ENCODE measurements around the gene INTS1. TPM values are rescaled to one million over a fixed set of nuclear protein-coding genes. Genes with fewer than 3 reads are reported as not detected.
A peak's percentile ranks its signal among the peaks of the same experiment; 100 is the strongest.

The INTS1 gene
- total RNA-seq, 2 donors from 2014 or later = 66.3 to 72.9 TPM

DNA sequence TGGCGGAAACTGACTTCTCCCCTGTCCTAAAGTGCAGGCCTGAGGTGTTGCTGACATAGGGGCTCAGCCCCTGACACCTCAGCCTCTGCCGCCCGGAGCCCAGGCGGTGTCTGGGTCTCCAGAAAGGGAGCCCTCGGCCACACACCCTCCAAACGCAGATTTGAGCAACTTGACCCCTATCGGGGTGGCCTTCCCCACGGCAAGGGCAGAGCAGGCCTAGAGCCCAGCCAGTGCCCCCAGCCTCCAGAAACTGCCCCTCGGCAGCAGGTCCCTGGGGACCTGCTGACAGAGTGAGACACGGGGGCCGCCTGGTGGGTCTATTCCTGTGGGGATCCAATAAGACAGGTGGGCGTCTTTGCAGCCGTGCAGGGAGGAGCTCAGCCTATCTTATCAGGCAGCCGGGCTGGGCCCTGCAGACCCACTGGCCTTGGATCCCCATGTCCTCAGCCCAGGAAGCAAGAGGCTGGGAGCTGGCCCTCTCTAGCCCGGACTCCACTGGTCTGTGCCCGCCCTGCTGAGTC is 40.8 kb upstream of the INTS1 start:
- WGBS, 2 donors = 77% methylated on average over 13 of the region's 16 CpGs; no CpG with 5 or more reads in 1 of the 2 donors
- peak overlapping the region in 3 of 4 donors; percentile 43 to 70 (median 69) for H3K27ac ChIP-seq
- TF ChIP-seq POLR2A (IDR thresholded peaks at IDR 0.05) = no peak
- TF ChIP-seq, protein P1, sequence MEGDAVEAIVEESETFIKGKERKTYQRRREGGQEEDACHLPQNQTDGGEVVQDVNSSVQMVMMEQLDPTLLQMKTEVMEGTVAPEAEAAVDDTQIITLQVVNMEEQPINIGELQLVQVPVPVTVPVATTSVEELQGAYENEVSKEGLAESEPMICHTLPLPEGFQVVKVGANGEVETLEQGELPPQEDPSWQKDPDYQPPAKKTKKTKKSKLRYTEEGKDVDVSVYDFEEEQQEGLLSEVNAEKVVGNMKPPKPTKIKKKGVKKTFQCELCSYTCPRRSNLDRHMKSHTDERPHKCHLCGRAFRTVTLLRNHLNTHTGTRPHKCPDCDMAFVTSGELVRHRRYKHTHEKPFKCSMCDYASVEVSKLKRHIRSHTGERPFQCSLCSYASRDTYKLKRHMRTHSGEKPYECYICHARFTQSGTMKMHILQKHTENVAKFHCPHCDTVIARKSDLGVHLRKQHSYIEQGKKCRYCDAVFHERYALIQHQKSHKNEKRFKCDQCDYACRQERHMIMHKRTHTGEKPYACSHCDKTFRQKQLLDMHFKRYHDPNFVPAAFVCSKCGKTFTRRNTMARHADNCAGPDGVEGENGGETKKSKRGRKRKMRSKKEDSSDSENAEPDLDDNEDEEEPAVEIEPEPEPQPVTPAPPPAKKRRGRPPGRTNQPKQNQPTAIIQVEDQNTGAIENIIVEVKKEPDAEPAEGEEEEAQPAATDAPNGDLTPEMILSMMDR (IDR thresholded peaks at IDR 0.05) = no peak
- no peak overlapping the region for H3K4me3 ChIP-seq
- peak in 1 of 4 donors; percentile 24 for DNase-seq
- no peaks in the 10 kb centered on the region for H3K9me3 ChIP-seq
- H3K4me1 ChIP-seq = peaks cover 19% of the 10 kb centered on the region
- intact Hi-C loops (cut with DNase I) = loop anchor here (5.0 kb wide), 1 partner anchor 43 kb away; the partner anchor contains the start of gene INTS1
- peaks cover 10 to 22% of the 10 kb centered on the region in 2 donors for H3K36me3 ChIP-seq (replicated peaks in 1 of 2; ENCODE audit: insufficient read depth in 1 of 2, low read depth in 2 of 2)
- no peaks in the 10 kb centered on the region for H3K27me3 ChIP-seq
- no peak for ATAC-seq

DNA sequence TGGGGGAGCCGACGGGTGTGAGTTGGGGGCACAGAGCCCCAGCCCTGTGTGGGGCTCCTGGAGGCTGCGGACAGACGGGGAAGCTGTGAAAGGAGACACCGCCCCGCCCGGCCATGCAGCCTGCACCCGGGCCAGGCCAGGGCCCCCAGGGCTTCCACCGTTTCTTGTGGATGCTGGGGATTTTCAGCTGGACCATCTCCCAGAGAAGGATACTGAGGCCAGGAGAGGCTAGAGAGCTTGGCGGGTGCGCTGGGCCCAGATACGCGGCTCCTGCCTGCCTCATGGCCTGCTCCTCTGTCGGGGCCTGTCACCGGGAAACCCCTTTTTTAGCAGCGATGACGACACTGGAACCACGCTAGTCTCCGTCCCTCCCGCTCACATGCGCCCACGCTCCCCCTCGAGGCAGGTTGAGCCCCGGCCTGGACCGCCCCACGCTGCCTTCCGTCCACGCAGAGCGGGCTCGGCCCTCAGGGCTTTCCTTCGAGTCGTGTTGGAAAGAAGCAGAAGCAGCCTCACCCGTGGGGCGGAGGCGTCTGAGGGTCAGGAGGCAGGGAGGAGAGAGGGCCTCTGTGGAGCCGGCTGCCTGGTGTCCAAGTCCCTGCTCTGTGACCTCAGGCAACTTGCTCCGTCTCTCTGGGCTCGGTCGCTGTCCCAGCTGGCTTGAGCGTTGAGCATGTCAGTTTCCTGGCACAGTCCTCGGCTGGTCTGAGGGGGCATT is 40.1 kb upstream of the INTS1 start:
- Histone ChIP-seq H3K27ac (peak overlapping the region in 2 of 4 donors; percentile 43 to 69), H3K9me3 (no peaks in the 10 kb centered on the region), H3K36me3 (replicated peaks in 1 of 2; ENCODE audit: insufficient read depth in 1 of 2, low read depth in 2 of 2) (peaks cover 17 to 24% of the 10 kb centered on the region in 2 donors), H3K27me3 (no peaks in the 10 kb centered on the region), H3K4me1 (peaks cover 24% of the 10 kb centered on the region), H3K4me3 (no peak overlapping the region)
- WGBS, 2 donors = 77 to 82% methylated on average over 17 to 41 of the region's 41 CpGs
- ATAC-seq (no peak), DNase-seq (no peak)
- intact Hi-C loops (cut with DNase I) = no loop called here
- TF ChIP-seq, protein P1 (IDR thresholded peaks at IDR 0.05) = no peak
- no peak for TF ChIP-seq POLR2A (IDR thresholded peaks at IDR 0.05)

DNA sequence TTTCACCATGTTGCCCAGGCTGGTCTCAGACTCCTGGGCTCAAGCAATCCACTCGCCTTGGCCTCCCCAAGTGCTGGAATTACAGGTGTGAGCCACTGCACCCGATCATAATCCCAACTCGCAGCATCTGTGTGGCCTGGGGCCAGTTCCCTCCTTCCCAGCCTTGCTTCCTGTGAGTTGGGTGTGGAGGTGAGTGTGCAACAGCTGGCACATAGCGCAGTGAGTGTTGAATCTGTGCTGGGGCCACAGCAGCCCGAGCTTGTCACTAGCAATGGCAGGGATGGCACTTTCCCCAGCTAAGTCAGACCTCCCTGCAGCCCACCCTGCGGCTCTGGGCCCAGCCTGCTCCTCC is 39.6 kb upstream of the INTS1 start:
- H3K27ac ChIP-seq = peak overlapping the region in 1 of 4 donors; percentile 8
- intact Hi-C loops (cut with DNase I) = no loop called here
- H3K4me3 ChIP-seq = no peak overlapping the region
- peak in 2 of 4 donors; percentile 54 to 62 for DNase-seq
- peaks cover 17 to 19% of the 10 kb centered on the region in 2 donors for H3K36me3 ChIP-seq (replicated peaks in 1 of 2; ENCODE audit: insufficient read depth in 1 of 2, low read depth in 2 of 2)
- no peak for ATAC-seq
- no peak for TF ChIP-seq POLR2A (IDR thresholded peaks at IDR 0.05)
- TF ChIP-seq, protein P1 (IDR thresholded peaks at IDR 0.05) = no peak
- no peaks in the 10 kb centered on the region for H3K9me3 ChIP-seq
- WGBS, 2 donors = 52 to 66% methylated on average over 3 to 6 of the region's 6 CpGs
- peaks cover 29% of the 10 kb centered on the region for H3K4me1 ChIP-seq
- H3K27me3 ChIP-seq = no peaks in the 10 kb centered on the region

DNA sequence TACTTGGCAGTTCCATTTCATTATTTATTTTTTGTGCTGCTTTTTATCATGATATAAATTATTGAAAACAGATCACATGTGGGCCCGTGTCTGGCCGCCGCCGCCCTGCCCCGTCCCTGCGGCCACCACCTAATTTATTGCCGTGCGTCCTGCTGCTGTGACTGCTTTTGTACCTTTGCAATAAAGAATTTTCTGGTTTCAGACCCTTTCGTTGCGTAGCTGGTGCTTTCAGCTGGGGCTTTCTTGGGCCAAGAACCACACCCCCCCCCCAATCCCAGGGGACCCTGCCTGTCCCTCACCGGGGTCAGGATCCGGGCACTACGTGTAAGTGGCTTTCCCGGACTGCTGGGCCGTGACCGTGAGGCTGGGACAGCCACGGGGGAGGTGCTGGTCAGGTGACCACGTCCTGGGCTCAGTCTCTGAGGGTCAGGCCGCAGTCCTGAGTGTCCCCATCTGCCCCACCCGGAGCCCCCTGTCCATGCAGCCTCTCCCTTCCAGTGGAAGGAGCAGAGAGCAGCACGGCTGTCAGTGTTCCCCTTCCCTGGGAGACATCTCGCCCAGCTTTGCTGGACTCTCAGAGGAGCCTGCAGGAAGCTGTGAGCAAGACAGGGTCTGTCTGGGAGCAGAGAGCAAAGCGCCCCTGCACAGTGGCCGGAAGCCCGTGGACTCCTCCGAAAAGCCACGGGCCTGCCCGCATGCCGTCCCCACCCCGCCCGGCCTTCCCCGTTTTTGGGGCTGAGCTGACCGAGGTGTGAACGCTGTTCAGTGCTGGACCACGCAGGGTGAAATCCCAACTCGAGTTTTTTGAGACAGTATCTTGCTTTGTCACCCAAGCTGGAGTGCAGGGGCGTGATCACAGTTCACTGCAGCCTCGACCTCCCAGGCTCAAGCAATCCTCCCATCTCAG is 38.9 kb upstream of the INTS1 start:
- 73 to 81% methylated on average over 29 to 30 of the region's 38 CpGs for WGBS, 2 donors
- ATAC-seq (no peak), DNase-seq (no peak)
- Histone ChIP-seq H3K4me1 (peaks cover 36% of the 10 kb centered on the region), H3K9me3 (no peaks in the 10 kb centered on the region), H3K36me3 (replicated peaks in 1 of 2; ENCODE audit: insufficient read depth in 1 of 2, low read depth in 2 of 2) (peaks cover 17 to 18% of the 10 kb centered on the region in 2 donors), H3K27me3 (no peaks in the 10 kb centered on the region), H3K27ac (peak overlapping the region in 1 of 4 donors; percentile 30), H3K4me3 (no peak overlapping the region)
- TF ChIP-seq, protein P1 (IDR thresholded peaks at IDR 0.05) = no peak
- no peak for TF ChIP-seq POLR2A (IDR thresholded peaks at IDR 0.05)
- intact Hi-C loops (cut with DNase I) = no loop called here
